Fibroblast of lung (primary cell): ENCODE data around the gene QPCT. TPM values are rescaled to one million over a fixed set of nuclear protein-coding genes. Genes with fewer than 3 reads are reported as not detected.

ENCODE experiments used
- DNase-seq, 2 donors: peaks; one replicate each; pipeline versions ENCODE4 v3.0.0 to v3.0.0-alpha.2; 2010; ENCODE audit warnings: low read depth in 2 of 2
- H2AFZ ChIP-seq: 2 replicates; pipeline ENCODE4 v1.5.1; 2012; ENCODE audit warnings: low read length, control low read depth, inconsistent platforms
- H3K27ac ChIP-seq: 2 replicates; pipeline ENCODE4 v1.5.1; 2011; ENCODE audit warnings: low read length, control low read depth; ENCODE audit not compliant: insufficient read depth
- H3K27me3 ChIP-seq: 2 replicates; pipeline ENCODE4 v1.5.1; 2011; ENCODE audit warnings: mild to moderate bottlenecking, low read length; ENCODE audit not compliant: control insufficient read depth, insufficient read depth
- H3K36me3 ChIP-seq: 2 replicates; pipeline ENCODE4 v1.5.1; 2011; ENCODE audit warnings: low read length; ENCODE audit not compliant: control insufficient read depth, insufficient read depth
- H3K4me1 ChIP-seq: 2 replicates; pipeline ENCODE4 v1.5.1; 2011; ENCODE audit warnings: low read length; ENCODE audit not compliant: control insufficient read depth, insufficient read depth; ENCODE audit errors: extremely low read depth
- H3K4me2 ChIP-seq: 2 replicates; pipeline ENCODE4 v1.5.1; 2011; ENCODE audit warnings: low read length, control low read depth; ENCODE audit not compliant: insufficient read depth; ENCODE audit errors: extremely low read depth
- H3K4me3 ChIP-seq, 4 experiments: fragments of 200-600 bp in 1 of 4; sonication (generic) in 1 of 4; replicated peaks in 1 of 4; 2 replicates each; pipeline ENCODE4 v1.5.1; 2011 to 2016; ENCODE audit warnings: low read length in 4 of 4, low read depth in 3 of 4, mild to moderate bottlenecking in 3 of 4, control low read depth in 2 of 4, inconsistent platforms in 1 of 4, mixed read lengths in 1 of 4; ENCODE audit not compliant: insufficient read depth in 1 of 4; ENCODE audit errors: control extremely low read depth in 1 of 4
- H3K79me2 ChIP-seq: 2 replicates; pipeline ENCODE4 v1.5.1; 2012; ENCODE audit warnings: mild to moderate bottlenecking, low read length, inconsistent platforms; ENCODE audit not compliant: control insufficient read depth, insufficient read depth
- H3K9ac ChIP-seq: 2 replicates; pipeline ENCODE4 v1.5.1; 2011; ENCODE audit warnings: mild to moderate bottlenecking, low read length, control low read depth; ENCODE audit not compliant: insufficient read depth
- H3K9me3 ChIP-seq: 2 replicates; pipeline ENCODE4 v1.5.1; 2012; ENCODE audit warnings: low read depth, low read length; ENCODE audit not compliant: control insufficient read depth, insufficient read depth
- H4K20me1 ChIP-seq: 2 replicates; pipeline ENCODE4 v1.5.1; 2011; ENCODE audit warnings: low read length; ENCODE audit not compliant: control insufficient read depth, insufficient read depth; ENCODE audit errors: extremely low read depth
- CTCF ChIP-seq, 2 donors: IDR thresholded peaks in 1 of 2; conservative IDR thresholded peaks in 1 of 2; 1 replicate in 1 of 2; 2 replicates in 1 of 2; pipeline ENCODE4 v1.5.1; 2011 to 2012; ENCODE audit warnings: low read length in 2 of 2, control low read depth in 1 of 2, inconsistent platforms in 1 of 2, low read depth in 1 of 2, mild to moderate bottlenecking in 1 of 2
- EZH2 ChIP-seq: IDR thresholded peaks from 2 replicates; pipeline ENCODE4 v1.5.1; 2012; ENCODE audit warnings: low read length, control low read depth, mild to moderate bottlenecking; ENCODE audit errors: missing control alignments
- polyA plus RNA-seq, 2 donors: library from polyadenylated mRNA; depleted of rRNA in 1 of 2; stranded (reverse) in 1 of 2; unstranded in 1 of 2; fragments of >200 nt; gene quantifications; 2 replicates each; pipeline ENCODE4 v1.2.1, GENCODE V29; 2011 to 2012; ENCODE audit warnings: missing spikeins in 1 of 2
- total RNA-seq: library from RNA; depleted of rRNA; stranded (reverse); fragments of >200 nt; gene quantifications from 2 replicates; pipeline ENCODE4 v1.2.1, GENCODE V29; 2014

Gene QPCT
- total and polyA plus RNA-seq, 2 donors (not counting 1 experiment from before 2014, with no cell fraction given), result 6.1 to 8.4 TPM

- Histone ChIP-seq H3K27ac (no peak overlapping the region), H4K20me1 (no peaks in the 10 kb centered on the region), H3K9ac (no peak overlapping the region), H3K4me2 (no peak overlapping the region), H2AFZ (no peak overlapping the region), H3K36me3 (no peaks in the 10 kb centered on the region), H3K9me3 (no peaks in the 10 kb centered on the region), H3K79me2 (no peaks in the 10 kb centered on the region), H3K27me3 (peaks cover 2% of the 10 kb centered on the region), H3K4me3 (no peak overlapping the region), H3K4me1 (no peaks in the 10 kb centered on the region)
- peak in 1 of 2 donors; percentile 34 for DNase-seq
- TF ChIP-seq EZH2 (no peak), CTCF (conservative IDR thresholded peaks at IDR 0.05 in 1 of 2, IDR thresholded peaks at IDR 0.05 in 1 of 2; ENCODE audit: low read depth in 1 of 2, low read length in 2 of 2) (no peak)
Measured at GRCh38 chr2:37365669-37366068, 21.2 kb downstream of the QPCT start.

- Histone ChIP-seq H3K4me2 (no peak overlapping the region), H3K36me3 (no peaks in the 10 kb centered on the region), H4K20me1 (no peaks in the 10 kb centered on the region), H3K27me3 (peaks cover 2% of the 10 kb centered on the region), H3K27ac (no peak overlapping the region), H3K9me3 (no peaks in the 10 kb centered on the region), H3K4me3 (no peak overlapping the region), H3K4me1 (no peaks in the 10 kb centered on the region), H3K79me2 (no peaks in the 10 kb centered on the region), H3K9ac (no peak overlapping the region), H2AFZ (no peak overlapping the region)
- TF ChIP-seq CTCF (conservative IDR thresholded peaks at IDR 0.05 in 1 of 2, IDR thresholded peaks at IDR 0.05 in 1 of 2; ENCODE audit: low read depth in 1 of 2, low read length in 2 of 2) (no peak), EZH2 (no peak)
- DNase-seq, result no peak
Measured at GRCh38 chr2:37366773-37367172, 22.3 kb downstream of the QPCT start.

- H3K36me3 ChIP-seq, result no peaks in the 10 kb centered on the region
- H3K9me3 ChIP-seq, result no peaks in the 10 kb centered on the region
- no peak overlapping the region for H3K9ac ChIP-seq
- no peak overlapping the region for H3K4me2 ChIP-seq
- H2AFZ ChIP-seq, result no peak overlapping the region
- no peak for DNase-seq
- H3K79me2 ChIP-seq, result no peaks in the 10 kb centered on the region
- no peak overlapping the region for H3K4me3 ChIP-seq
- no peak for TF ChIP-seq EZH2
- no peak for TF ChIP-seq CTCF (conservative IDR thresholded peaks at IDR 0.05 in 1 of 2, IDR thresholded peaks at IDR 0.05 in 1 of 2; ENCODE audit: low read depth in 1 of 2, low read length in 2 of 2)
- H3K27me3 ChIP-seq, result no peaks in the 10 kb centered on the region
- H4K20me1 ChIP-seq, result no peaks in the 10 kb centered on the region
- no peak overlapping the region for H3K27ac ChIP-seq
- H3K4me1 ChIP-seq, result no peaks in the 10 kb centered on the region
Measured at GRCh38 chr2:37367310-37367709, 22.9 kb downstream of the QPCT start.
